IMR-90 (cell line): ENCODE results near the gene SARS2. TPM values are rescaled to one million over a fixed set of nuclear protein-coding genes. Genes with fewer than 3 reads are reported as not detected.

Experiments used
- ATAC-seq: fragments of 200-7000 bp; cut with Tn5 transposase; 2 replicates; pipeline ENCODE4 v1.9.1; 2020; ENCODE audit warnings: low read depth, mild to moderate bottlenecking, moderate library complexity
- BruUV-seq: library from RNA; stranded (reverse); fragments of 400-500 nt; replicated peaks from 2 replicates; lab custom pipeline; 2021; lab: Mats Ljungman, UMichigan
- CTCF ChIA-PET: fragments of 300-600 bp; formaldehyde crosslinking; extraction: SDS; loops from one replicate; lab custom pipeline; 2021; ENCODE audit warnings: antibody characterized with exemption; lab: Yijun Ruan, JAX
- POLR2A ChIA-PET: fragments of 300-600 bp; sonication (Branson Sonifier 250); formaldehyde crosslinking; loops from one replicate; lab custom pipeline; 2022; ENCODE audit warnings: antibody characterized with exemption; ENCODE audit not compliant: unreplicated experiment; lab: Charles Lee
- DNase-seq: peaks from one replicate; pipeline ENCODE4 v3.0.0; 2013
- H2AFZ ChIP-seq: replicated peaks from 2 replicates; pipeline ENCODE3; 2013; ENCODE audit warnings: low read length, mild to moderate bottlenecking; ENCODE audit not compliant: poor library complexity
- H2AK5ac ChIP-seq: 2 replicates; pipeline ENCODE4 v1.6.1; 2013; ENCODE audit warnings: low read depth, low read length, inconsistent platforms
- H2AK9ac ChIP-seq: replicated peaks from 2 replicates; pipeline ENCODE3; 2013; ENCODE audit warnings: mild to moderate bottlenecking, low read depth, low read length, moderate library complexity; ENCODE audit not compliant: poor library complexity
- H2BK120ac ChIP-seq: 2 replicates; pipeline ENCODE4 v1.6.1; 2013; ENCODE audit warnings: low read depth, low read length, inconsistent platforms
- H2BK15ac ChIP-seq: 3 replicates; pipeline ENCODE4 v1.6.1; 2013; ENCODE audit warnings: low read depth, low read length, inconsistent platforms
- H2BK20ac ChIP-seq: 2 replicates; pipeline ENCODE4 v1.6.1; 2013; ENCODE audit warnings: low read depth, mild to moderate bottlenecking, inconsistent platforms, low read length, moderate library complexity
- H2BK5ac ChIP-seq: 2 replicates; pipeline ENCODE4 v1.6.1; 2013; ENCODE audit warnings: mild to moderate bottlenecking, low read depth, low read length, inconsistent platforms; ENCODE audit not compliant: poor library complexity, severe bottlenecking
- H3K14ac ChIP-seq: replicated peaks from 2 replicates; pipeline ENCODE4 v1.6.1; 2013; ENCODE audit warnings: low read depth, low read length, inconsistent platforms
- H3K18ac ChIP-seq: 2 replicates; pipeline ENCODE4 v1.6.1; 2013; ENCODE audit warnings: low read depth, low read length, control low read depth
- H3K23ac ChIP-seq: 2 replicates; pipeline ENCODE4 v1.6.1; 2013; ENCODE audit warnings: low read depth, low read length, inconsistent platforms
- H3K27ac ChIP-seq: 2 replicates; pipeline ENCODE4 v1.5.1; 2013; ENCODE audit warnings: mild to moderate bottlenecking, control low read depth, low read length; ENCODE audit not compliant: insufficient read depth
- H3K27me3 ChIP-seq: 2 replicates; pipeline ENCODE4 v1.6.1; 2013; ENCODE audit warnings: low read length; ENCODE audit not compliant: control insufficient read depth, insufficient read depth
- H3K36me3 ChIP-seq: 2 replicates; pipeline ENCODE4 v1.6.1; 2013; ENCODE audit warnings: low read length, mixed read lengths; ENCODE audit not compliant: control insufficient read depth, insufficient read depth
- H3K4ac ChIP-seq: 2 replicates; pipeline ENCODE4 v1.6.1; 2013; ENCODE audit warnings: low read depth, low read length, inconsistent platforms
- H3K4me1 ChIP-seq: 2 replicates; pipeline ENCODE4 v1.6.1; 2013; ENCODE audit warnings: low read length, mixed read lengths; ENCODE audit not compliant: control insufficient read depth, insufficient read depth
- H3K4me2 ChIP-seq: 2 replicates; pipeline ENCODE4 v1.6.1; 2013; ENCODE audit warnings: low read depth, mild to moderate bottlenecking, control low read depth, low read length, moderate library complexity
- H3K4me3 ChIP-seq: 2 replicates; pipeline ENCODE4 v1.5.1; 2013; ENCODE audit warnings: low read depth, mild to moderate bottlenecking, control low read depth, low read length, moderate library complexity; ENCODE audit not compliant: insufficient read depth
- H3K56ac ChIP-seq: 2 replicates; pipeline ENCODE4 v1.6.1; 2013; ENCODE audit warnings: low read length, inconsistent platforms; ENCODE audit not compliant: insufficient read depth; ENCODE audit errors: extremely low read depth
- H3K79me1 ChIP-seq, 2 experiments: 2 replicates each; pipeline ENCODE4 v1.6.1; 2013; ENCODE audit warnings: low read length in 2 of 2, inconsistent platforms in 1 of 2, low read depth in 1 of 2
- H3K9ac ChIP-seq: 2 replicates; pipeline ENCODE4 v1.6.1; 2013; ENCODE audit warnings: low read depth, low read length, control low read depth
- H3K9me1 ChIP-seq: 2 replicates; pipeline ENCODE4 v1.6.1; 2013; ENCODE audit warnings: low read length, inconsistent platforms; ENCODE audit not compliant: insufficient read depth
- H3K9me3 ChIP-seq: 2 replicates; pipeline ENCODE4 v1.6.1; 2013; ENCODE audit warnings: low read length; ENCODE audit not compliant: control insufficient read depth, insufficient read depth
- H4K20me1 ChIP-seq: 2 replicates; pipeline ENCODE4 v1.6.1; 2013; ENCODE audit warnings: low read length, inconsistent platforms; ENCODE audit not compliant: insufficient read depth
- H4K5ac ChIP-seq: 2 replicates; pipeline ENCODE4 v1.6.1; 2013; ENCODE audit warnings: mild to moderate bottlenecking, low read depth, low read length, control low read depth
- H4K8ac ChIP-seq, 2 experiments: 2 replicates each; pipeline ENCODE4 v1.6.1; 2013; ENCODE audit warnings: low read depth in 2 of 2, low read length in 2 of 2, control low read depth in 1 of 2, inconsistent platforms in 1 of 2
- H4K91ac ChIP-seq: 2 replicates; pipeline ENCODE4 v1.6.1; 2013; ENCODE audit warnings: low read depth, low read length, inconsistent platforms; ENCODE audit not compliant: insufficient read depth
- CEBPB ChIP-seq: IDR thresholded peaks from 2 replicates; pipeline ENCODE4 v1.6.1; 2012; ENCODE audit warnings: low read depth, low read length, improper control_type of control experiment
- CHD1 ChIP-seq: IDR thresholded peaks from 2 replicates; pipeline ENCODE4 v1.6.1; 2012; ENCODE audit warnings: low read depth, low read length, improper control_type of control experiment
- CTCF ChIP-seq: conservative IDR thresholded peaks from 2 replicates; pipeline ENCODE4 v1.5.1; 2012; ENCODE audit warnings: mild to moderate bottlenecking, low read depth, low read length, improper control_type of control experiment
- ELK1 ChIP-seq: fragments of 150-350 bp; IDR thresholded peaks from 2 replicates; pipeline ENCODE4 v1.6.1; 2016; ENCODE audit warnings: low read depth, mild to moderate bottlenecking, low read length, moderate library complexity, borderline replicate concordance
- FOS ChIP-seq: fragments of 150-350 bp; IDR thresholded peaks from 2 replicates; pipeline ENCODE4 v1.6.1; 2016; ENCODE audit warnings: low read depth, low read length
- MAFK ChIP-seq: IDR thresholded peaks from 2 replicates; pipeline ENCODE4 v1.6.1; 2012; ENCODE audit warnings: low read depth, low read length, improper control_type of control experiment
- MAZ ChIP-seq: IDR thresholded peaks from 2 replicates; pipeline ENCODE4 v1.6.1; 2012; ENCODE audit warnings: low read depth, mild to moderate bottlenecking, low read length, improper control_type of control experiment, moderate library complexity, borderline replicate concordance
- MXI1 ChIP-seq: IDR thresholded peaks from 2 replicates; pipeline ENCODE4 v1.6.1; 2012; ENCODE audit warnings: low read depth, mild to moderate bottlenecking, low read length, moderate library complexity, borderline replicate concordance
- NFE2L2 ChIP-seq: fragments of 150-350 bp; IDR thresholded peaks from 2 replicates; pipeline ENCODE4 v1.6.1; 2016; ENCODE audit warnings: low read depth, mild to moderate bottlenecking, low read length
- POLR2A ChIP-seq: IDR thresholded peaks from 2 replicates; pipeline ENCODE4 v1.6.1; 2012; ENCODE audit warnings: mild to moderate bottlenecking, low read depth, low read length
- RAD21 ChIP-seq: IDR thresholded peaks from 2 replicates; pipeline ENCODE4 v1.6.1; 2012; ENCODE audit warnings: low read length, improper control_type of control experiment
- RCOR1 ChIP-seq: IDR thresholded peaks from 2 replicates; pipeline ENCODE4 v1.6.1; 2012; ENCODE audit warnings: mild to moderate bottlenecking, low read length, improper control_type of control experiment; ENCODE audit not compliant: insufficient replicate concordance
- RFX5 ChIP-seq: IDR thresholded peaks from 2 replicates; pipeline ENCODE4 v1.8.0; 2012; ENCODE audit warnings: low read depth, mild to moderate bottlenecking, low read length, moderate library complexity
- SMC3 ChIP-seq: fragments of 150-350 bp; IDR thresholded peaks from 2 replicates; pipeline ENCODE4 v1.6.1; 2016; ENCODE audit warnings: low read depth, mild to moderate bottlenecking, antibody characterized with exemption, low read length, moderate library complexity
- USF2 ChIP-seq: fragments of 150-350 bp; IDR thresholded peaks from 2 replicates; pipeline ENCODE4 v1.6.1; 2017; ENCODE audit warnings: mild to moderate bottlenecking, antibody characterized with exemption, low read length, low read depth
- WGBS, 2 experiments: methylation state at CpG; one replicate each; pipeline versions ENCODE4 v1.1.5 to v1.1.7; 2013; ENCODE audit warnings: missing lambda C conversion rate in 2 of 2; ENCODE audit not compliant: insufficient read length in 1 of 2; ENCODE audit errors: extremely low coverage in 2 of 2; 5-methylcytosine and 5-hydroxymethylcytosine counted together
- dilution Hi-C: fragments of 300-500 bp; cut with HindIII; formaldehyde crosslinking; loops from one replicate; pipeline ENCODE4 v1.14.3; 2018; ENCODE audit warnings: low sequenced_read_pairs; ENCODE audit not compliant: unreplicated experiment
- in situ Hi-C: fragments of 300-500 bp; cut with MboI; formaldehyde crosslinking; loops from 3 replicates; pipeline ENCODE4 v1.14.3; 2019; ENCODE audit warnings: low sequenced_read_pairs, inconsistent platforms, mixed read lengths
- intact Hi-C: fragments of 100-400 bp; cut with micrococcal nuclease; formaldehyde crosslinking; loops from 2 replicates; pipeline ENCODE4 v1.10.0; 2022
- polyA plus RNA-seq, 3 experiments: library from polyadenylated mRNA; depleted of rRNA; stranded (reverse); fragments of >200 nt; gene quantifications; 2 replicates each; pipeline ENCODE4 v1.2.3, GENCODE V29; 2012; ENCODE audit warnings: low replicate concordance in 1 of 3
- total RNA-seq: library from RNA; depleted of rRNA; stranded (reverse); fragments of >200 nt; gene quantifications from 2 replicates; pipeline ENCODE4 v1.2.3, GENCODE V29; 2012

Gene SARS2
- total and polyA plus RNA-seq, 2 of the 4 experiments (the other 2 are of a cell fraction) = 10.8 to 33.4 TPM

GRCh38 chr19:38878575-38879399, 51.8 kb downstream of the SARS2 start:
- no peak overlapping the region for H3K27ac ChIP-seq
- no peak overlapping the region for H2BK5ac ChIP-seq
- no peak overlapping the region for H2AK5ac ChIP-seq
- H3K4me1 ChIP-seq = no peaks in the 10 kb centered on the region
- 88% methylated on average over 6 of the region's 16 CpGs; no CpG with 5 or more reads in 1 of the 2 experiments for WGBS, 2 experiments
- H3K36me3 ChIP-seq = peaks cover 16% of the 10 kb centered on the region
- no peak overlapping the region for H2BK120ac ChIP-seq
- ChIA-PET CTCF (no interaction called here), POLR2A (no interaction called here)
- dilution Hi-C loops = no loop called here
- H3K14ac ChIP-seq = no peak overlapping the region
- H3K23ac ChIP-seq = no peak overlapping the region
- H4K20me1 ChIP-seq = no peaks in the 10 kb centered on the region
- ATAC-seq = no peak
- no peak overlapping the region for H3K4ac ChIP-seq
- no peak overlapping the region for H2AFZ ChIP-seq
- no peaks in the 10 kb centered on the region for H3K79me1 ChIP-seq
- no peak overlapping the region for H4K8ac ChIP-seq
- H3K4me3 ChIP-seq = no peak overlapping the region
- H2AK9ac ChIP-seq = peak overlapping the region; percentile 84
- no peaks in the 10 kb centered on the region for H3K9me1 ChIP-seq
- in situ Hi-C loops = no loop called here
- BruUV-seq = TSS peak; percentile 70
- no peak overlapping the region for H3K9ac ChIP-seq
- H2BK20ac ChIP-seq = no peak overlapping the region
- H2BK15ac ChIP-seq = no peak overlapping the region
- no peak overlapping the region for H3K4me2 ChIP-seq
- H4K5ac ChIP-seq = no peak overlapping the region
- H3K27me3 ChIP-seq = no peaks in the 10 kb centered on the region
- intact Hi-C loops = no loop called here
- H4K91ac ChIP-seq = no peak overlapping the region
- no peak for DNase-seq
- no peak overlapping the region for H3K18ac ChIP-seq
- H3K9me3 ChIP-seq = no peaks in the 10 kb centered on the region
- H3K56ac ChIP-seq = no peak overlapping the region
- TF ChIP-seq FOS (no peak), USF2 (no peak), MAZ (no peak), RAD21 (no peak), RCOR1 (no peak), POLR2A (no peak), MXI1 (no peak), CEBPB (no peak), RFX5 (no peak), ELK1 (no peak), CTCF (no peak), SMC3 (no peak), NFE2L2 (no peak), CHD1 (no peak), MAFK (no peak)
